SH-SY5Y (cell line): ENCODE results near the gene CACNA1H.

Source experiments
- GATA2 ChIP-seq: IDR thresholded peaks from 2 replicates; pipeline ENCODE4 v1.6.1; 2011; ENCODE audit warnings: mild to moderate bottlenecking, low read depth, low read length
- GATA3 ChIP-seq: IDR thresholded peaks from 2 replicates; pipeline ENCODE4 v1.6.1; 2011; ENCODE audit warnings: low read depth, mild to moderate bottlenecking, low read length, moderate library complexity

GRCh38 chr16:1147027-1147426 is 5.9 kb upstream of the CACNA1H start:
- TF ChIP-seq GATA3: no peak
- TF ChIP-seq GATA2: no peak
